Measurements from ENCODE around the gene OTOG. TPM values are rescaled to one million over a fixed set of nuclear protein-coding genes. Genes with fewer than 3 reads are reported as not detected.

The OTOG gene
- total RNA-seq, 3 donors from 2014 or later = 0.06 TPM; not detected in 2

DNA sequence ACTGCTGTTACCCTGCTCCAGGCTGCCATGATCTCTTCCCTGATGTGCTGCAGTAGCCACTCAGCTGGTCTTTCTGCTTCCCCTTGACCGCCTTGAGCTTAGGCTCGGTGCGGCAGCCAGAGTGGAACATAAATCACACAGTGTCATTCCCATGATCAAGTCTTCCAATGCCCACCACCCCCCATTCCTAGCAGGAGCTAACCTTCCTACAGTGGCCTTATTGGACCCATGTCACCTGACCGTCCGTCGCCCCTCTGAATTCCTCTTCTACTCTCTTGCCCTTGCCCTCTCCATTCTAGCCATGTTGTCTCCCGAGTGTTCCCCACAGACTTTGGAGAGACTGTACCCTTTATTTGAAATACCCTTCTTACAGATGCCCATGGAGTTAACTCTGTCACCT is 43.4 kb downstream of the OTOG start:
- no peak for DNase-seq
- TF ChIP-seq, protein P1, sequence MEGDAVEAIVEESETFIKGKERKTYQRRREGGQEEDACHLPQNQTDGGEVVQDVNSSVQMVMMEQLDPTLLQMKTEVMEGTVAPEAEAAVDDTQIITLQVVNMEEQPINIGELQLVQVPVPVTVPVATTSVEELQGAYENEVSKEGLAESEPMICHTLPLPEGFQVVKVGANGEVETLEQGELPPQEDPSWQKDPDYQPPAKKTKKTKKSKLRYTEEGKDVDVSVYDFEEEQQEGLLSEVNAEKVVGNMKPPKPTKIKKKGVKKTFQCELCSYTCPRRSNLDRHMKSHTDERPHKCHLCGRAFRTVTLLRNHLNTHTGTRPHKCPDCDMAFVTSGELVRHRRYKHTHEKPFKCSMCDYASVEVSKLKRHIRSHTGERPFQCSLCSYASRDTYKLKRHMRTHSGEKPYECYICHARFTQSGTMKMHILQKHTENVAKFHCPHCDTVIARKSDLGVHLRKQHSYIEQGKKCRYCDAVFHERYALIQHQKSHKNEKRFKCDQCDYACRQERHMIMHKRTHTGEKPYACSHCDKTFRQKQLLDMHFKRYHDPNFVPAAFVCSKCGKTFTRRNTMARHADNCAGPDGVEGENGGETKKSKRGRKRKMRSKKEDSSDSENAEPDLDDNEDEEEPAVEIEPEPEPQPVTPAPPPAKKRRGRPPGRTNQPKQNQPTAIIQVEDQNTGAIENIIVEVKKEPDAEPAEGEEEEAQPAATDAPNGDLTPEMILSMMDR (IDR thresholded peaks at IDR 0.05) = no peak
- no peaks in the 10 kb centered on the region for H3K9me3 ChIP-seq
- H3K4me3 ChIP-seq = no peak overlapping the region
- intact Hi-C loops (cut with DNase I, micrococcal nuclease) = no loop called here
- no peaks in the 10 kb centered on the region for H3K4me1 ChIP-seq (ENCODE audit: low read depth)
- no peaks in the 10 kb centered on the region for H3K36me3 ChIP-seq (ENCODE audit: low read depth)
- no peak for ATAC-seq

DNA sequence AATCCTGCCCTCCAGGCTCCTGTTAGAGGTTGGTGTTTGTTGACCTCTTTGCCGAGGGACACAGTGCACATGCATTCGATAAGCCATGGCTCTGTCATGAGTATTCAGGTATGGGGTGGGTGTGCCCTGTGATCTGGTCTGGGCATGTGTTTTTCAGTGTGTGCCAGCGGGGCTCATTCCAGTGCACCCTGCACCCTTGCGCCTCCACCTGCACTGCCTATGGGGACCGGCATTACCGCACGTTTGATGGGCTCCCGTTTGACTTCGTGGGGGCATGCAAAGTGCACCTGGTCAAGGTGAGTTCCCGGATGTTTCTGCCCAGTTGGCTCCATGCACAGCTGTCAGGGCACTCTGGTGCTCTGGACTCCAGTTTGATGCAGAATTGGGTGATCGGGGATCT is 44.2 kb downstream of the OTOG start:
- no peaks in the 10 kb centered on the region for H3K36me3 ChIP-seq (ENCODE audit: low read depth)
- TF ChIP-seq, protein P1 (IDR thresholded peaks at IDR 0.05) = no peak
- ATAC-seq = no peak
- H3K4me1 ChIP-seq (ENCODE audit: low read depth) = no peaks in the 10 kb centered on the region
- no peak for DNase-seq
- H3K9me3 ChIP-seq = no peaks in the 10 kb centered on the region
- no peak overlapping the region for H3K4me3 ChIP-seq
- intact Hi-C loops (cut with DNase I, micrococcal nuclease) = no loop called here

DNA sequence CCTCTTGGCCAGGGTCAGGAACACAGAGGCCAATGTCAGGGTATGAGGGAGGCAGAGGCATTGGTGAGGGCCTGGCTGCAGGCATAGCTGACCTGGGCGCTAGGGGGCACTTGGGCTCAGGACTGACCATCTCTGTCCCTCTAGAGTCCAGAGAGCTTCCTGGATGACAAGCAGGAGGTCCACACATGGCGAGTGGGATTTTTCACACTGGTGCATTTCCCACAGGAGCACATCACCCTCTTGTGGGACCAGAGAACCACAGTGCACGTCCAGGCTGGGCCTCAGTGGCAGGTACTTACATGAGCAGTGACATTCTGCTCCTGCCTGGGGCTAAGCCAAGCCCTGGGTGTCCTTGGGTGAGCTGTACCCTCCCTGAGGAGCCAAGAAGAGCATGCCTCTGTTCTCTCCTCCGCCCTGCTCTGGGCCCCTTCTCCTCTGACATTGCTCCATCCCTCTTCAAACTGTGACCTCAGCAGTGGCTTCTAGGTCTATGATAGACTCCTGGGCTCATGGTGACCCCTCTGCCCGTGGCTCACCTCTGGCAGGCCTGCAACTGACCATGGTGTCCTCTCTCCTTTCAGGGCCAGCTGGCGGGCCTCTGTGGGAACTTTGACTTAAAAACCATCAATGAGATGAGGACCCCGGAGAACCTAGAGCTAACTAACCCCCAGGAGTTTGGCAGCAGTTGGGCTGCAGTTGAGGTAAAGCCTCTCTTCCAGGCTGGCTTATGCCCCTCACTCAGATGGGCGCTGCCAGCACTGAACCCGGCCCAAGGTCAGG is 46.6 kb downstream of the OTOG start:
- intact Hi-C loops (cut with DNase I, micrococcal nuclease) = no loop called here
- Histone ChIP-seq H3K36me3 (ENCODE audit: low read depth) (no peaks in the 10 kb centered on the region), H3K9me3 (no peaks in the 10 kb centered on the region), H3K4me3 (no peak overlapping the region), H3K4me1 (ENCODE audit: low read depth) (no peaks in the 10 kb centered on the region)
- ATAC-seq = no peak
- TF ChIP-seq, protein P1 (IDR thresholded peaks at IDR 0.05) = no peak
- DNase-seq = no peak

DNA sequence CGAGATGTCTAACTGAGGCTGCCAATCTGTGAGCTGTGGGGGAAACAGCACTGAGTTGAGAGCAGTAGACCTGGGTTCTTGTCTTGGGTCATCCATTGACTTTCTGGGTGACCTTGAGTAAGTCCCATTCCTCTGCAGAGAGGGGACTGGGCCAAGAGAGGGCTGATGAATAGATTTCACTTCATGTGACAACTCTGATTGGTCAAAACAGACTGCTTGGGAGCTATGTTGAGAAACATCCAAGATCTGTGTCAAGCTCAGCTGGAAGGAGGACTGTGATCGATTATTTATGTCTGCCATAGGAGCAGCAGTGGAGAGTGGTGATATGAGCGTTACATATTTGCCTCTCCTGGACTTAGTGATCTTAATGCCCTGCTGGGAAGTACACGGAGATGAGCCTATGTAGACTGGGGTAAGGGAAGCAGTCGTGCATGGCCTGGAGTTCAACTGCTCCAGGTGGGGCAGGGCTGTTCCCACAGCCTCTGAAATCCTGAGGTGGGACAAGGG is 47.7 kb downstream of the OTOG start:
- ATAC-seq = no peak
- H3K4me3 ChIP-seq = no peak overlapping the region
- DNase-seq = no peak
- H3K4me1 ChIP-seq (ENCODE audit: low read depth) = no peaks in the 10 kb centered on the region
- TF ChIP-seq, protein P1 (IDR thresholded peaks at IDR 0.05) = no peak
- H3K36me3 ChIP-seq (ENCODE audit: low read depth) = no peaks in the 10 kb centered on the region
- H3K9me3 ChIP-seq = no peaks in the 10 kb centered on the region
- intact Hi-C loops (cut with DNase I, micrococcal nuclease) = no loop called here

DNA sequence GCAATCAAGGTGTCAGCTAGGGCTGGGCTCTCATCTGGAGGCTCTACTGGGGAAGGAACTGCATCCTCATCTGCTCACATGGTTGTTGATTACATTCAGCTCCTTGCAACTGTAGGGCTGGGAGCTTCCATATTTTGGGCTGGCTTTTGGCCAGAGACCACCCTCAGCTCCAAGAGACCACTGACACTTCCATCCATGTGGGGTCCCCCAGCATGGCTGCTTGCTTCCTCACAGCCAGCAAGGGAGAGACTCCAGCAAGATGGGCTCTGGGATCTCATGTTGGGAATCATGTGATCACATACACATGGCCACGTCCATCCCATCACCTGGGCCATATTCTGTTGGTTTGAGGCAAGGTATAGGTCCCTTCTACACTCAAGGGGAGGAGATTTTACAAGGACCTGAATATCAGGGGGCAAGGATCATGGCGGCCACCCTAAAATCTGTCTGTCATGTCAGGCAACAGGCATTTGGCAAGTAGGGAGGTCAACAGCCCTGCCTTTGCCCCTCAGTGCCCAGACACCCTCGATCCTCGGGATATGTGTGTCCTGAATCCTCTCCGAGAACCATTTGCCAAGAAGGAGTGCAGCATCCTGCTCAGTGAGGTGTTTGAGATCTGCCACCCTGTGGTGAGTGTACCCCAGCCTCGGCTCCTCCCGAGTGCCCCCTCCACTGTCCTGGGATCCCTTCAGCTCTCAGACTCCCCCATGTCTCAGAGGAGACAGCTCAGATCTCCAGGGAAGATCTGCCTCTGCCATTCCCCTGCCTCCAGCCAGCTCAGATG is 48.7 kb downstream of the OTOG start:
- H3K36me3 ChIP-seq (ENCODE audit: low read depth) = no peaks in the 10 kb centered on the region
- no peaks in the 10 kb centered on the region for H3K9me3 ChIP-seq
- intact Hi-C loops (cut with DNase I, micrococcal nuclease) = no loop called here
- H3K4me1 ChIP-seq (ENCODE audit: low read depth) = no peaks in the 10 kb centered on the region
- ATAC-seq (no peak), DNase-seq (no peak)
- H3K4me3 ChIP-seq = no peak overlapping the region
- TF ChIP-seq, protein P1 (IDR thresholded peaks at IDR 0.05) = no peak

Measured in mucosa of descending colon (tissue), 3 donors.